HG03097 (cell line): ENCODE measurements around the gene MSL3.

Source experiments
- ATAC-seq: cut with Tn5 transposase; IDR thresholded peaks from one replicate; pipeline ENCODE4 v1.9.1; 2021; ENCODE audit not compliant: unreplicated experiment, low FRiP score

Gene MSL3

DNA sequence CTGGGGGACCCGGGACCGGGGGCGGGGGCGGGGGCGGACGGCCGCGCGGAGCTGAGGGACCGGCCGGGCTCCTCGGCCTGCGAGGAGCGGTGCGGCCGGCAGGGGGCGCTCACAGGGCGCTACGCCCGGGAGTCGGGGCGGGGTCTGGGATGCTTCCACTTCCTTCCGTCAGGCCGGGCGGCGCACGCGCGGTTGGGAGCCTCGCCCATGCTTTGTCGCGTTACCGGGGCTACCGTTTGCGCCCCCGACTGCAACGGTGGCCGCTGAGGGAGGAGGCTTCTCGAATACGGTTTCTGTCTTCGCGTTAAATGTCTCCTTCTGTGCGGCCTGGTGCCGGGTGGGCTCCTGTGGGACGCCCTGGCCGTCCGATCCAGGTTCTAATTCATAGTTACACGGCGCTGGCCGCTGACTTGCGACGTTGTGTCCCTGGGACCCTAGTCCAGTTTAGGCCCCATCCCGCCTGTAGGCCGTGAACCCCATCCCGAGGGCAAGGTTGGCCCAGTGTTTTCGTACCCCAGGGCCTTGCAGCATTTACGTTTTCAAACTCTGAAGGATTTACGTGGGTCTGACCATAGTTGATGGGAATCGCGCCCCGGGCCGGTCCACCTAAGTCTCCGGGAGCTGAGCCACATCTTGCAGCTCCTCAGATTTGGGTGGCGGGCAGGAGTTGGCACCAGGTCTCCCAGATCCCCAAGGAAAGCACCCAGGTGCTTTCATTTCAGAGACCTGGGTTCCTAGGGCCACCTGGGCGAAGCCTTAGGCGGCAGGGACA is 549 bp downstream of the MSL3 start:
- peak; percentile 42 for ATAC-seq

DNA sequence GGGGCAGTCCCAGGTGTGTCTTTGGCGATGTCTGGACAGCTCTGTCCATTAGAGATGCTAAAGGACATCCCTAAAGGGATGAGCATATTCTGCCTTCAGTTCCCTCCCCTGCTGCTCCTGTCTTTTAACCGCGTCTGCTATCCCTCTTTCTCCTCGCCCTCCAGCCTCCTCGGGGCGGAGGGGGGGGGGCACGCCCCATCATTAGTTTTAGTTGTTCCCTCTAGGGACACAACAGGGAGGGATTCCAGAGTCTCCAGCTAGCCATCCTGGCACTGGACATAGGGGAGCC is 1.1 kb downstream of the MSL3 start:
- no peak for ATAC-seq

DNA sequence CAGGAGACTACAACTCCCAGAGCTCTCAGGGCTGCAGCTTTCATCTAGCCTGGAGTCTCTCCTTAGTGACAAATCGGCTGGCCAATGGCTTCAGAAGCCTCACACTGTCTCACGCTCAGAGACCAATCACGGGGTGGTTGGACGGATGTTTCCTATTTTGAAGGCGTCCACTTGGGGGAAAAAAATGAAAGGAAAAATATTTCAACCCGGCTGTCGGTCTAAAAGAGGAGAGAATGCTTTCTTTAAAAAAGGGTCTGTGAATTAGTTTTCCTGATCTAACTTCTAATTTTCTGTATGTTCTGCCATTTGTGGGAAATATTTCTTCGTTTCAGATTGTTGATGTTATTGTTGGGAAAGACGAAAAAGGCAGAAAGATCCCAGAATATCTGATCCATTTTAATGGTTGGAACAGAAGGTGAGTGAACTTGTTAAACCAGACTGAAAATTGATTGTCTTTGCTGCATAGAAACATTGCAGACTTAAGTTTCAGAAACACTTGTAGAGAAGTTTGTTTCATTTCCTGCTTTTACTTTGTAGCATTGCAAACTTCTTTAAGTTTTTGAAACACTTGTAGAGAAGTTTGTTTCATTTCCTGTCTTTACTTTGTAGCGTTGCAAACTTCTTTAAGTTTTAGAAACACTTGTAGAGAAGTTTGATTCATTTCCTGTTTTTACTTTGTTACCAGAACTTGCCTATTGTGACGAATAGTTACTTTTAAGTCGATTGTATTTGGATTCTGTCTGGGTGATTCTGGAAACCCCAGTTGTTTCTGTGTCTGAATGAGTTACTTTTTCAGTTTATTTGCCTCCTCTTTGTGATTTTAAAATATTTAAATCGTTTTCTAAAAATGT is 1.6 kb downstream of the MSL3 start:
- peak; percentile 57 for ATAC-seq

DNA sequence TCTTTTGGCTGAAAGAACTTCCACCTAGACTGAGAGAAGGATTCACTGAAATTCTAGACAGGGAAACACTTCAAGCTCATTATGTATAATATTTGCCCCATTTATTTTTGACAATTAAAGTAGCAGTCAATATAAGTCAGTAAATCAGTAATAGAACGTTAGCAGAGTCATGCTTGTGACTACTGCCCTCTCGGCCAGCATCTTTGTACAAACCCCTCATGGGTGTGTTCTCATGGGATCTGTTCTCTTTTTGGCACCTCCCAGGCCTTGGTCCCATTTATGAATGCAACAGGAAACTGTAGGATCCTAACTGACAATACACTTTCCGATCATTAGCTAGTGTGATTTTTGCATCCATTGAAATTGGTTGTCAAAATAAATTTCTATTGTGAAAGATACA is 2.9 kb downstream of the MSL3 start:
- no peak for ATAC-seq

DNA sequence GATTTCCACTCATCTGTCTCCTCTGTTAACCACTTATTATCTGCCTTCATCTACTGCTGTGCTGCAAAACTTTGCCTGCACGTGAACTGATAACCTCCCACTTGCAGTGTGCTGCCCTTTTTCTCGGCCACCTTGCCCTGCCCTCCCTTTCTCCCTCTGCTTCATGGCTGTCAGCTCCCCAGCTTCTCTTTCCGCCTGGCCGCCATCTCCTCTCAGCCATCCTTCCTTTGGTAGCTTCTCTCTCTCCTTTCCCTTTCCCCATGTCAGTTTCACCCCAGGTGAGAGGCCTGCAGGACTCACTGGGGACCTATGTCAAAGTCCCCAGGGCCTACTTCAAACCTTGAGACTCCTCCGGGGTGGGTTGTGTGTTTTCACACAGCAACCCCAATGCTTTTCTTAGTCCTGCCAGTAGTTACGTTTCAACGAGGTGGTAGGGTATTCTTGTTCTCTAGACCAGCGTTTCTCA is 6.6 kb downstream of the MSL3 start:
- no peak for ATAC-seq

DNA sequence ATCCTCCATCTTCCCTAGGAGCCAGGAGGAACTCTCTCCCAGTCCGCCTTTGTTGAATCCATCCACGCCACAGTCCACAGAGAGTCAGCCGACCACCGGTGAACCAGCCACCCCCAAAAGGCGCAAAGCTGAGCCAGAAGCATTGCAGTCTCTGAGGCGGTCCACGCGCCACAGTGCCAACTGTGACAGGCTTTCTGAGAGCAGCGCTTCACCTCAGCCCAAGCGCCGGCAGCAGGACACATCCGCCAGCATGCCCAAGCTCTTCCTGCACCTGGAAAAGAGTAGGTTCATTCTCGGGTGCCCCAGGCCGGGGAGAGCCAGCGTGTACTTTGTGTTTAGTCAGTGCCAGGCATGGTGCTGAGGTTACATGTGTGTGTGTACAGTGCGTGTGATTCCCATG is 7.4 kb downstream of the MSL3 start:
- no peak for ATAC-seq

DNA sequence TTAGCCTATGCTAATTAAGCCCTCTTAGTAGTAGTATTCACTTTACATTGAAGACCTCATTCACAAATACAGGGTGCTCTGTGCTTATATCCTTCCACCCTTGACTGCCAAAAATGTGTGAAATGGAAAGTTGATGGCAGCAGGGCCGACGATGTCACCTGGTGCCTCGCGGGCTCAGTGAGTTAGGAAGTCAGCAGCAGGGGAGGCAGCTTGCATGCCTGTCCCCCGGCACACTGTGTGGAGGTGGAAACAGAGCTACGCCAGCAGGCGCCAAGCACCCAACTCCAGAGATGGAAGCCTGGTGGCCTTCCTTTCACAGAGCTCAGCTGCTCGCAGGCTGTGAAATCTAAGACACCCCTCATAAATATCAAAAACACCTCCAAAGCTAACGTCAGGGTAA is 8.4 kb downstream of the MSL3 start:
- ATAC-seq = no peak

DNA sequence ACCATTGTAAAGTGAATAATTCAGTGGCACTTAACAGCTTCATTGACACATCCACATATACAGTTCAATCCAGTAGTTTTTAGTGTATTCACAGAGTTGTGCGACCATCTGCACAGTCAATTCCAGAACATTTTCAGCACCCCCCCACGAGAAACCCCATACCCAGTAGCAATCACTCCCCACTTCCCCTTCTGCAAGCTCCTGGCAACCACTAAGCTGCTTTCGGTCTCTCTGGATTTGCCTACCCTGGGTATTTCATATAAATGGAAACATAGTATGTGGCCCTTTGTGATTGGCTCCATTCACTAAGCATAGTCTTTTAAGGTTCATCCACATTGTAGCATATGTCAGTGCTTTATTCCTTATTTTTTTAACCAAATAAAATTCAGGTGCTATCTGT is 10.0 kb downstream of the MSL3 start:
- ATAC-seq = no peak

DNA sequence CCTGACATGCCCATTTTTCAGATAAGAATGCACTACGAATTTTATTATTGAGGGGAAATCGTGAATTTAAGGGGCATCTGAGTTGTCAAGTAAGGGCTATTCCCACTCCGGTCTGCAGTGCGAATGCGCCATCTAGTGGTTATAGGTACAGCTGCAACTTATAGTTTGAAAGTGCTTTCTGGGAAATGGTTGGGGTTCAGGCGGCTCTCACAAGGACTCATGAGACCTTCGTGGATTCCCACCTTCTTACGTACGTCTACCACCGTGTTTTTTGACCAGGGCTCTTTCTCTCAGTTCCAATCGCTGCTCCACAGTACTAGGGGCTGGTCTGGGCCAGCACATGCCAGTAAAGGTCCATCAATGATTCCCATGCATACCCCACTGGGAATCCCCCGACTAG is 12.3 kb downstream of the MSL3 start:
- peak; percentile 51 for ATAC-seq

DNA sequence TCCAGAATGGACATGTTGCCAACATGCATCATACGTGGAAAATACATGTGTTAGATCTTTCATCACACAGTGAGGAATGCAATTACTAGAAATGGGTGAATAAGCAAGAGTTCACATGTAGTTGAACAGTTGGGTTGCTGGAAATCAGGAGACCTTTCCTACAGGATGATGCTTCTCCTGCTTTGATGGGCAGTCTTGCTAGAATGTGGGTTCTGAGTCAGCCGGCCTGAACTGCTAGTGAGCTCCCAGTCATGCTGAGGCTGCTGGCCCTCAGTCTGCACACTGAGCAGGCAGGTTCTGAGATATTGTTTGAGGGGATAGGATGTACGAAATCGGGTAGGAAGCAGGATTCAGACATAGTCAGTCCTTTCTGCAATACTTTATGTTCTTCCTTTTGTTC is 20.2 kb downstream of the MSL3 start:
- ATAC-seq = no peak

DNA sequence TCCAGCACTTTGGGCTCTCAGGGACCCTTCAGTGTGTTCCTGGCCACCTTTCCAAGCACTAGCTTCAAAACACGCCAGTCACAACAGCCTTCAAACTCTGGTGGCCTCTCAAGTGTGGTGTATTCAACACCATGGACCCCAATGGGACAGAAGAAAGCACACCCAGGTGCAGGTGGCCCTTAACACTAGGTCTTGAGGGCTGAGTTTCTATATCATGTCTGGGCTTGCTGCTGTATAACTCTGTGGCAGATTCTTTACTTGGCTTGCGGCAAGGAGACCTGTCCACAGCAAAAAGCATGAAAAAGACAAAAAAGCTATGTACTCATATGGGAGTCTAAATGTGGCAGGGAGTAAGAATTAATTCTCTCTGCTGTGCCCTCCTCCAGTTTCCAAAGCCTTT is 23.1 kb downstream of the MSL3 start:
- ATAC-seq = no peak

DNA sequence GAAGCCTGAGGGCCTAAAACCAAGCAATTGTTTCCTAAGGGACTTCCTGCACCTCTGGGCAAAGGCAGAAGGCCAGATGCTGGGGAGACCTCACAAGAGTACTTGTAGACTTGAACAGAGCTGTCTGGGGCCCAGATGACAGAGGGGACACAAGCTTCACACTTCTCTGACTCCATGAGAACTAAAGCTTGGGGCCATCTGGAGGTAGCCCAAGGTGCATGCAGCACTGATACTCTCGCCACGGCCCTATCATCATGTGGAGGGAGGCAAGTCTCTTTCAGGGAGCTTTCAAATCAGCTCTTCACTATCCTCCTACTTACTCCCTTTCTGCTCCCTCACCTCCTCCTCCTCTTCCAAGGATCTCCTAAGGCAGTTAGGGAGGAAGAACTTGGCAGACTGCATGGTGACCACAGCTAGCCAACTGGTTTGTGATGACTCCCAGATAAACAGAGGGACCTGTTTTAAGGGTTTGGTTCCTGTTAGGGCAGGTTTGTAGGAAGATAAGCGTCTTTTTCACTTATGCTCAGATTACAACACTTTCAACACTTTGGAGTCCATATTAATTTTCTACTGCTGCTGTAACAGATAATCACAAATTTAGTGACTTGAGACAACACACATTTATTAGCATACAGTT is 23.8 kb downstream of the MSL3 start:
- ATAC-seq = no peak

DNA sequence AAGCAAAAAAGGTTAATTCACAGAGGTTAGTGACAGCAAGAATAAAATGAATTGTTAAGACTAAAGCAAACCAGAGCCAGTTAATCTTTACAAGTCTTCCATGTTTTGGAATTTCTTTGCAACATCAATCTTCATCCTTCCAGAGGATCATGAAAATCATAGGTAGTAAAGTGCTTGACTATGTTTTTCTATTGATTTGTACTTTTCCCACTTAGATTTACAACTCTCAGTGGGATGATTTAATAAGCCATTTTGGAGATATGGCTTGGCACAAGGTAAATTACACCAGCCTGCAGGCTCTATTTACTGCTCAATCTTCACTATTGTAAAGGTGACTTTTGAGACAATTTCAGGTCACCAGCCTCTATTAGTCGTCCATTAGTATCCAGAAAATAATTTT is 26.5 kb downstream of the MSL3 start:
- ATAC-seq = no peak

DNA sequence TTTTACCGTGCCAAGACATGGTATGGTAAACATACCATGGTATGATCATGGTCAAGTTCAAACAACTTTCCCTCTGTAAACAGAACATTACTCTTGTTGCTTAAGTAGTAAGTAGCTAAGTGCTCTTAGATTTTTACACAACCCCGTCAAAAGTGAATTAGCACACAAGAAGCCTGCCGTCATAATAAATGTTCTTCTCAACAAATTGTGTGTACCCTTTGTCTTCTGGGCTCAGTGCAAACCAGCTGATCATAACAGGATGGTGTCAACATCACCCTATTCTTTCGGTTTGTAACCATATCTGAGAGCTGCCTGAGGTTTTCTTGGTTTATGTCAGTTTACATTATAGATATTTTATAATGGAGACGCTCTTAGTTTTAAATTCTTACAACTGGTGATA is 28.8 kb downstream of the MSL3 start:
- no peak for ATAC-seq

DNA sequence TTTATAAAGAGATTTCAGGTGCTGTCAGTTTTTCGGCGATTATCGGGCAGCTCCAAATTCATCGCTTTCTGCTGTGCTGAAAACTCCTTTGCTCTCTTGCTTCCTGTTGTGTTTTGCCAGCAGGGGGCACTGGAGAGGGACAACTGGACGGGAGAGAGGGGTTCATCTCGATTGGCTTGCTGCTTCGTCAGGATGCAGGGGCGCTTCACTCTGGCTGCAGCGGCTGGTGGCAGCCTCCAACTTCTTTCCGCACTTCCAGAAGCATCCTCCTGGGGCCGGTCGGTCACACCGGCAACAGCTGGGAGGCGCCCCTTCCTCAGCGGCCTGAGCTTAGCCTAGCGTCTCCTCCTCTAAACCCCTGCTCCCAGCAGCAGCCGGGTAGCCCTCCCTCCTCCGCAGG is 29.5 kb downstream of the MSL3 start:
- ATAC-seq = no peak

DNA sequence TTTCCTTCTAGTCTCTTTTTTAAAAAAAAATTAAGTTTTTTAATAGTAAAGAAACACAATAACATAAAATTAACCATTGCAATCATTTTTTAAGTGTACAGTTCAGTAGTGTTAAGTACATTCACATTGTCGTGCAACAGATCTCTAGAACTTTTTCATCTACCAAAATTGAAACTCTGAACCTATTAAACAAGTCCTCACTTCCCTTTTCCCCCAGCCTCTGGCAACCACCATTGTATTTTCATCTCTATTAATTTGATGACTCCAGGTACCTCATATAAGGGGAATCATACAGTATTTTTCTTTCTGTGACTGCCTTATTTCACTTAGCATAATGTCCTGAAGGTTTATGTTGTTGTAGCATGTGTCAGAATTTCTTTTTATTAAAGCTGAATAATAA is 31.8 kb downstream of the MSL3 start:
- ATAC-seq = peak; percentile 35

DNA sequence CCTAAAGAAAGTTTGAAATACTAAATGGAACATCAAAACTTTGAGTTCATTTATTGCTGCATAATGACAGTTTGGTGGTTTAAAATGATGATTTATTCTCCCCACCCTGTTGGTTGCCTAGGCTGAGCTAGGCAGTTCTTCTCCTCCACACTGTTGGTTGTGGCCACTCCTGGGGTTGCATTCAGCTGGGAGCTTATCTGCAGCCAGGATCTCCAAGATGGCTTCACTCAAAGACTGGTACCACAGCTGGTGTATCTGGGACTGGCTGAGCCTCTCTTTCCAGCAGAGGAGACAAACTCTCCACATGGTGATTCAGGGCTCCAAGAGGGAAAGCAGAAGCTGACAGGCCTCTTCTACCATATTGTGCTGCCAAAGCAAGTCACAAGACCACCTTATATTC is 33.1 kb downstream of the MSL3 start:
- no peak for ATAC-seq

DNA sequence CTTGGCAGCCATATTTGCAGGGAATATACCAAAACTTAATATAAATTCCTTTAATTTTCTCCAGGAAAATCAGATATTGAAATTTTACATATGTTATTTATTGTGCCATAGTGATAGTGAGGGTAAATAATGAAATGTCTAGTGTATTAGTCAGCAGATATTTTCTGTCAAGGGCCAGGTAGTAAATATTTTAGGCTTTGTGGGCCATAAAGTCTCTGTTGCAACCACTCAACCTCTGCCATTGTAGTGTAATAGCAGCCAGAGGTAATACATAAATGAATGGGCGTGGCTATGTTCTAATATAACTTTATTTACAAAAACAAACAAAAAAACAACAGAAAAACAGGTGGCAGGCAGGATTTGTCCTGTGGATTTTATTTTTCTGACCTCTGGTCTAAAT is 33.5 kb downstream of the MSL3 start:
- no peak for ATAC-seq

DNA sequence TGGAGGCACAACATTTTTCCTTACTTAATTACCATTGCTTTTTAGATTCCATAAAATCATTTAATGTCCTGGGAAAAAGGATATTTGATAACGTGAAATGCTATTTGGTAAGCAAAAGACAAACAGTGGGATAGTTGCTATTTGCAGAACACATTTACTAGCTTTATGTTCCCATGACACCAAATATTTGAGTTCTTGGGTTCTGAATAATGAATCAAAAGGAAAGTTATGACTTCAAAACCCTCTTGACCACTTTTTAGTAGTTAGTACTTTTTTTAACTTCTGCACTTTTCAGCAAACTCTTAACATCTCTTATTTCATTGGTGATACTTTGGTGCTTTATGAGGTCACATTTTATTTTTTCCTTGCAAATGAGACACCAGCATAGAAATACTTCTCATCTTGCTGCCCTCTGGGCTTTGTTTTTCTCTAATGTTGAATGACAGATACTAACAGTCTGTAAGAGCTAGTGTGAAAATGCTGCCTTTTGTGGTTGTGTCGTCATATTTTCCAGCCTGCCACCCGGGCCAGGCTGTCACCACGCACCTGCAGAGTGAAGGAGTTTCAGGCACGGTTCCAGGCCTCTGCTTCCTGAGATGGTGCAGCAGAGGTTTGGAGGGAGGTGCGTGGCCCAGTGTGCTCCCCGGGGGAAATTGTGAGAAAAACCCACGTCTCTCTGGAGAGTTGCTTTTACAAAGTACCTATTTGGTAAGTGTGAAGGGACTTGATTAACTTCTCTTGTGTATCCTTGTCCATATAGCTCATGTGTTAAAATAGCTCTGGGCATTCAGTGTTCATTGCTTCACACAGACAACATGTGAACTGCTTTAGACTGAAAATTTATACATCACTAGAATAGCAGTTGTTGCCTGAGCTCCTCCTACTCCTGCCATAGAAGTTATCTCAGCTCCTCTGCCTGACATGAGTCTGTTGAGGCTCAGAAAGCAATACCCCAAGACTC is 34.7 kb downstream of the MSL3 start:
- ATAC-seq = peak; percentile 86

DNA sequence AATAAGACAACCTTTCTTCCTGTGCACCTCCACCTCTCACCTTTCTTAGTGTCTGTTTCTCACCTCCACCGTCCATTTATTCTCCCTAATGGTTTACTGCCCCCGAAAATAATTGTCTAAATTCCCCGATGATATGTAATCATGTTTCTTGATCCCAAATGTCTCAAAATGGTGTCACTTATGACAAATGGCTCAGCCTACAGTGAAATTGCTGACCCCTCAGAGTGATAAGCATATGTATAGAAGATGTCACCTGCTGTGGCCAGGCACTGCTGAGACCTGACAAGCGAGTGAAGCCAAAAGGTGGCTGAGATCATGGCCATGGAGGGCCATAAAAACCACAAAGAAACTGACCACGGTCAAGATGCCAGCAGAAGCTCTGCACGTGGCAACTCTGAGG is 35.7 kb downstream of the MSL3 start:
- no peak for ATAC-seq

DNA sequence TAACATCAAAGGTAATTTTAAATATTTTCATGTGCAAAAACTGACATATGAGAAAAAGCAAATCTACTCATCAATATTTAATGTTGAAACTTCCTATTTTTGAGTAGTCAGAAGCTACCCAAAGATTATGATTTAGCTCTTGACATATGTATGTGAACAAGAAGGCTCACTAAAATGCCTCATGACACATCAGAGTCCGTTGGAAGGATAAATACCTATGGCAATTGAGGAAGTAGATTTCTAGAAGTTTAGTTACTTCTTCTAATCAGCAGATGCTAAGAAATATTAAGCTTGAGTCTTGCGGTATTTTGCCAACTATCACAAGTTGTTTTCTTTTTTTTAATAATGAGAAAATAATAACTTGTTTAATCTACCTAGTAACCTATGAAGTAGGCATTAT is 55.3 kb downstream of the MSL3 start:
- no peak for ATAC-seq
